Muscle layer of colon (tissue), 2 donors: ENCODE data around the gene STRADA.

Experiments used
- H3K27ac ChIP-seq: one replicate; pipeline ENCODE4 v1.7.0; 2013; ENCODE audit warnings: low read depth, mild to moderate bottlenecking, low read length, moderate library complexity
- H3K27me3 ChIP-seq, 2 donors: one replicate each; pipeline ENCODE4 v1.7.0; 2013; ENCODE audit warnings: low read length in 2 of 2, mild to moderate bottlenecking in 2 of 2; ENCODE audit not compliant: insufficient read depth in 2 of 2, control insufficient read depth in 1 of 2
- H3K36me3 ChIP-seq: one replicate; pipeline ENCODE4 v1.7.0; 2013; ENCODE audit warnings: mild to moderate bottlenecking, low read length; ENCODE audit not compliant: insufficient read depth
- H3K4me1 ChIP-seq: one replicate; pipeline ENCODE4 v1.7.0; 2013; ENCODE audit warnings: mild to moderate bottlenecking, low read length; ENCODE audit not compliant: insufficient read depth
- H3K4me3 ChIP-seq, 2 donors: one replicate each; pipeline ENCODE4 v1.7.0; 2013; ENCODE audit warnings: low read length in 2 of 2, low read depth in 1 of 2, mild to moderate bottlenecking in 1 of 2, moderate library complexity in 1 of 2
- H3K9ac ChIP-seq: one replicate; pipeline ENCODE4 v1.7.0; 2013; ENCODE audit warnings: low read length
- H3K9me3 ChIP-seq: one replicate; pipeline ENCODE4 v1.7.0; 2013; ENCODE audit warnings: mild to moderate bottlenecking, low read length
- donor health status: abdominal sarcoma.
- donor health status: Adenocarcinoma of cecum.

The STRADA gene, protein sequence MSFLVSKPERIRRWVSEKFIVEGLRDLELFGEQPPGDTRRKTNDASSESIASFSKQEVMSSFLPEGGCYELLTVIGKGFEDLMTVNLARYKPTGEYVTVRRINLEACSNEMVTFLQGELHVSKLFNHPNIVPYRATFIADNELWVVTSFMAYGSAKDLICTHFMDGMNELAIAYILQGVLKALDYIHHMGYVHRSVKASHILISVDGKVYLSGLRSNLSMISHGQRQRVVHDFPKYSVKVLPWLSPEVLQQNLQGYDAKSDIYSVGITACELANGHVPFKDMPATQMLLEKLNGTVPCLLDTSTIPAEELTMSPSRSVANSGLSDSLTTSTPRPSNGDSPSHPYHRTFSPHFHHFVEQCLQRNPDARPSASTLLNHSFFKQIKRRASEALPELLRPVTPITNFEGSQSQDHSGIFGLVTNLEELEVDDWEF

GRCh38 chr17:63741408-63742173 lies at the start of gene STRADA:
Gene STRADA (minus strand): TSS chr17:63741799. CDS start chr17:63728369, 13,430 bp downstream.
- Histone ChIP-seq H3K4me1 (peaks cover 8% of the 10 kb centered on the region), H3K4me3 (peak within 1 kb of the TSS; percentile 65 to 81), H3K27me3 (no peaks in the 10 kb centered on the region), H3K36me3 (peaks cover 9% of the 10 kb centered on the region), H3K9ac (peak within 1 kb of the TSS; percentile 77), H3K9me3 (no peaks in the 10 kb centered on the region), H3K27ac (peak within 1 kb of the TSS; percentile 94)

GRCh38 chr17:63790057-63790456 lies 48.5 kb upstream of the STRADA start:
- Histone ChIP-seq H3K27ac (no peak overlapping the region), H3K27me3 (no peaks in the 10 kb centered on the region), H3K4me1 (no peaks in the 10 kb centered on the region), H3K36me3 (peaks cover 68% of the 10 kb centered on the region), H3K4me3 (no peak overlapping the region), H3K9me3 (no peaks in the 10 kb centered on the region), H3K9ac (no peak overlapping the region)

DNA sequence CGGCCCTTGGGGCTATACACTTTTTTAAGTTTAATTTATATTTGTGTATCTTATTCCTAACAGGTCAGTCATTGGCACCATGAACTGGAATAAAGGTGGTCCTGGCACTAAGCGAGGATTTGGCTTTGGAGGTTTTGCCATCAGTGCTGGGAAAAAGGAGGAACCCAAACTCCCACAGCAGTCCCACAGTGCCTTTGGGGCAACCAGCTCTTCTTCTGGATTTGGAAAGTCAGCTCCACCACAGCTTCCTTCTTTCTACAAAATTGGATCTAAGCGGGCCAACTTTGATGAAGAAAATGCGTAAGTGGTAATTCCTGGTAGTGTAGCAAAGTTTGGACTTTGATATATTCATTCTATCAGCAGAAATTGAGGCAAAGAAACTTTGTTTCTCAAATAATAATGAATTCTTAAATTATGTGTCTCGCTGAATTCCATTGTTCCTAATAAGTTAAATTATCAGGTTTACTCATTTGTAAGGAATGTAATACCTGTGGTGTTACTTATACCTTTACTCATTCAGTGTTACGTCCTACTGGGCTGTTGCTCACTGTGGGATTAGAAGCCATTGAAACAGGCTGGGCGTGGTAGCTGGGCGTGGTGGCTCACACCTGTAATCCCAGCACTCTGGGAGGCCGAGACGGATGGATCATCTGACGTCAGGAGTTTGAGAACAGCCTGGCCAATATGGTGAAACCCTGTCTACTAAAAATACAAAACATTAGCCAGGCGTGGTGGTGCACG lies 45.5 kb upstream of the STRADA start:
- no peak overlapping the region for H3K27ac ChIP-seq
- no peak overlapping the region for H3K9ac ChIP-seq
- H3K27me3 ChIP-seq, result no peaks in the 10 kb centered on the region
- H3K9me3 ChIP-seq, result no peaks in the 10 kb centered on the region
- H3K4me3 ChIP-seq, result no peak overlapping the region
- no peaks in the 10 kb centered on the region for H3K4me1 ChIP-seq
- peaks cover 41% of the 10 kb centered on the region for H3K36me3 ChIP-seq

GRCh38 chr17:63786117-63786516 lies 44.5 kb upstream of the STRADA start:
- Histone ChIP-seq H3K4me3 (no peak overlapping the region), H3K36me3 (peaks cover 33% of the 10 kb centered on the region), H3K27ac (no peak overlapping the region), H3K27me3 (no peaks in the 10 kb centered on the region), H3K9me3 (no peaks in the 10 kb centered on the region), H3K9ac (no peak overlapping the region), H3K4me1 (no peaks in the 10 kb centered on the region)

DNA sequence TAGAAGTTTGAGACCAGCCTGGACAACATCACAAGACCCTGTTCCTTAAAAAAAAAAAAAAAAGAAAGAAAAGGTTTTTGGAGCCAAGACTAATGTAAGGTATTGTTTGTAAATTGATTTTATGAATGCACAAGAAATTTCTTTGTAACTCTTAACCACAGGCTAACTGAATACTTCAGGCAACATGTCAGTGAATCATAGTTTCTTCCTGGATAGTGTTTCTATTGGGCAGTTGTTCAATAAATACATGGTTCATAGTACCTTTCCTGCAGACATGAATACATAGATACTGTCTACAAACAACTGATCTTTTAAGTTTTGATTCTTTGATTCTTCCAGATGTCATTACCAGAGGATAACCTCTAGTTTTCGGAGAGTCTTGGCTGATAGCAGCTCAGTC lies 44.0 kb upstream of the STRADA start:
- Histone ChIP-seq H3K9me3 (no peaks in the 10 kb centered on the region), H3K27me3 (no peaks in the 10 kb centered on the region), H3K36me3 (peaks cover 33% of the 10 kb centered on the region), H3K9ac (no peak overlapping the region), H3K4me3 (no peak overlapping the region), H3K4me1 (peaks cover 2% of the 10 kb centered on the region), H3K27ac (no peak overlapping the region)

DNA sequence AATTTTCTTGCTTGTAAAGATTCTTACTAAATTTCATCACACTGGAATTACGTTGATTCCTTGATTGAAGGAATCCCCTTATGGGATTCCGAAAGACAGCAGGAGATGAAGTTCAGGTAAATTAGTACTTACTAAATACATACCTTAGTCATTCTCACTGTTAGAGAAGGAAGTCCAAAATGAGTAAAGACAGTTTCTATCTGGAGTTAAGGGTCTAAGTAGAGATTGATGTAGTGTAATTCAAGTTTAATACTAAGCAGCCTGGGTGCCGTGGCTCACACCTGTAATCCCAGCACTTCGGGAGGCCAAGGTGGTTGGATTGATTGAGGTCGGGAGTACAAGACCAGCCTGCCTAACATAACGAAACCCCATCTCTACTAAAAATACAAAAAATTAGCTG lies 41.9 kb upstream of the STRADA start:
- Histone ChIP-seq H3K36me3 (peaks cover 17% of the 10 kb centered on the region), H3K27ac (no peak overlapping the region), H3K9ac (no peak overlapping the region), H3K4me1 (peaks cover 6% of the 10 kb centered on the region), H3K9me3 (no peaks in the 10 kb centered on the region), H3K4me3 (no peak overlapping the region), H3K27me3 (no peaks in the 10 kb centered on the region)

DNA sequence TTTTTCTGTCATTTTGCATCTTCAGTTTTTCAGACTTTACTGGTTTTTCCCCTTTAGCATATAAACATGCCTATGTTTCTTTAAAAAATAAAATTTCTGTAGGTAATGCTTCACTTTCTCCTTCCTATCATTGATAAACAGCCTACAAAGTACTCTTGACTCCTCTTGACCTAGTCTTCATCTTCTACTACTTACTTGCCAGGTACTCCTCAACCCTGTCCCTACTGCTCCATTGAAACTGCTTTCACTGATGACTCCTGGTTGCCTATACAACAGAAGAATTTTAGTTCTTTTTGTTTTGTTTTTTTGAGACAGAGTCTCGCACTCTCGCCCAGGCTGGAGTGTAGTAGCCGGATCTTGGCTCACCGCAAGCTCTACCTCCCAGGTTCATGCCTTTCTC lies 39.3 kb upstream of the STRADA start:
- Histone ChIP-seq H3K9me3 (no peaks in the 10 kb centered on the region), H3K4me3 (no peak overlapping the region), H3K27ac (no peak overlapping the region), H3K36me3 (peaks cover 5% of the 10 kb centered on the region), H3K9ac (no peak overlapping the region), H3K4me1 (peaks cover 16% of the 10 kb centered on the region), H3K27me3 (no peaks in the 10 kb centered on the region)

GRCh38 chr17:63780507-63780906 lies 38.9 kb upstream of the STRADA start:
- Histone ChIP-seq H3K27ac (no peak overlapping the region), H3K27me3 (no peaks in the 10 kb centered on the region), H3K9me3 (no peaks in the 10 kb centered on the region), H3K36me3 (peaks cover 5% of the 10 kb centered on the region), H3K4me3 (no peak overlapping the region), H3K9ac (no peak overlapping the region), H3K4me1 (peaks cover 20% of the 10 kb centered on the region)

- Histone ChIP-seq H3K4me3 (peak overlapping the region; percentile 69 to 81), H3K27ac (peak overlapping the region; percentile 93), H3K4me1 (peaks cover 37% of the 10 kb centered on the region), H3K9me3 (no peaks in the 10 kb centered on the region), H3K36me3 (peaks cover 5% of the 10 kb centered on the region), H3K9ac (peak overlapping the region; percentile 74), H3K27me3 (no peaks in the 10 kb centered on the region)
These were observed 33.8 kb upstream of the STRADA start for GRCh38 chr17:63775420-63775819.

DNA sequence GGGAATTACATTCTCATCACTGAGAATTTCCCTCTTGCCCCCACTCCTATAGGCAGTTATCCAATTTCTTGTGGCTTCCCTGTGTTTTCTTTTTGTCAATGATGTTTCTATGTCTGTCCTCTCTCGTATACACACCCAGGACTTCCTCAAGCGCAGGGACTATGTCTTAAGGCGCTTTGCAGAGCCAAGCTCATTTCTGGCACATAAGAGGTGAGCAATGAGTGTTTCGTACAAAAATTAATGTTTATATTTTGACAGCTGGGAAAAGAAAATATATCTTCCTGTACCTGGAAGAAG lies 33.3 kb upstream of the STRADA start:
- peak overlapping the region; percentile 74 for H3K9ac ChIP-seq
- peaks cover 35% of the 10 kb centered on the region for H3K4me1 ChIP-seq
- H3K27ac ChIP-seq, result peak overlapping the region; percentile 93
- peaks cover 5% of the 10 kb centered on the region for H3K36me3 ChIP-seq
- H3K27me3 ChIP-seq, result no peaks in the 10 kb centered on the region
- H3K9me3 ChIP-seq, result no peaks in the 10 kb centered on the region
- peak overlapping the region; percentile 69 to 81 for H3K4me3 ChIP-seq
